ENCODE results near the gene ANKS1B.
"Not testable (repeated sequence)": the region's sequence is repeated elsewhere in the genome, so short reads cannot be mapped to it uniquely, and the experiment has no call there.

Gene ANKS1B

DNA sequence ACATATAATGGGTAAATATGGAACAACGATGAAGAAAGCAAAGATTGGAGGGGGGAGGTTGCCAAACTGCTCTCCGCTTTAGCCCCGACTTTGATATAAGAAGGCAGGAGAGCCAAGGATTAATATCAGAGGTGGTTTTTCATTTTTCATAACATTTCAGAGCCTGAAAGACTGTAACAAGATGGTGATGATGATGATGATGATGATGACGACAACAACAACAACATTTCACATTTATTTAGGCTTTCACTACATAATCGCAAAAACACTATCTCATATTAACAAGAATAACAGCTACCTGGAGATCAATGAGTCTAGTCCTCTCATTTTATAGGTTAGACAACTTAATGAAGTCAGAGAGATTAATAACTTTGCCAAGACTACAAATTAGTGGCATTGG lies 86.1 kb downstream of the ANKS1B start:
- in situ Hi-C loops (cut with MboI; ENCODE audit: low sequenced_read_pairs) = no loop called here

DNA sequence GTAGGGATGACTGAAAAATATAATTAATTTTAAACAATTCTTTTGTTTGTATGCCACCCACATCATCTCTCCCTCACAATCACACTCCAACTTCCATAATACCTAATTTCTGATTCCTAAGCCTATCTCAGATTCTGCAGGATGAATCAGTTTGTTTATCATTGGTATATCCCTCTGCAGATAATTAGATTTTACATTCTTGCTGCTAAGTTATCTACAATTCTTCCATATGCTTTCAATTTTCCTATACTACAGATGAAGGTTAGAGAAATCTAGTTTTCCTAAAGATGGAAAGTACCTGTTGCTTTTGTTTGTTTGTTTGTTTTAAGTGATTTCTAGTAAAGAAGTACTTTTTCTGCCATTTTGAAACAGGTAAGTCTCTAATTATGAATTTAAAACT lies 105.3 kb downstream of the ANKS1B start:
- in situ Hi-C loops (cut with MboI; ENCODE audit: low sequenced_read_pairs) = no loop called here

DNA sequence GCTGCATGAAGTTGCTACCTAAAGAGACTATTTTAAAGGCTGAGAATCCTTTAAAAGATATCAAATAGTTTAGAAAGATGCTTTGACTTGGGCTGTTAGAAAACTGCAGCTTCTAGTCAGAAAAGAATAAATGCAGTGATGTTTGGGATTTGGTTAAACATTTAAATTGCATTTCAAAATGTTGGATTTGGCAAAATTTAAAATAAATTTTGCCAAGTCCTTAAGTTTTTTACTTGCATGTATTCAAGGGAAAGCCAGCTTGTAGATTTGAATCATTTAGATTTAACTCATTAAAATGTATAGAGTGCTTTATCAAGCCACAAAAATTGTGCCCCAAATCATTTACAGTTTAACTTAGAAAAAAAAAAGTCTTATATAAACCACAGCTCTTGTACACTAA lies 109.7 kb downstream of the ANKS1B start:
- in situ Hi-C loops (cut with MboI; ENCODE audit: low sequenced_read_pairs) = no loop called here

DNA sequence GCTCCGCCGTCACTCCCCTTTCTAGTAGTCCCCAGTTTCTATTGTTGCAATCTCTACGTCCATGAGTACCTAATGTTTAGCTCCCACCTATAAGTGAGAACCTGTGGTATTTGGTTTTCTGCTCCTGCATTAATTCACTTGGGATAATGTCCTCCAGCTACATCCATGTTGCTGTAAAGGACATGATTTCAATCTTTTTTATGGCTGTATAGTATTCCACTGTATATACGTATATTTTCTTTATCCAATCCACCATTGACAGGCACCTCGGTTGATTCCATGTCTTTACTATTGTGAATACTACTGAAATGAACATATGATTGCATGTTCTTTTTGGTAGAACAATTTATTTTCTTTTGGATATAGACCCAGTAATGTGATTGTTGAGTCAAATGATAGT lies 114.7 kb downstream of the ANKS1B start:
- in situ Hi-C loops (cut with MboI; ENCODE audit: low sequenced_read_pairs) = no loop called here

DNA sequence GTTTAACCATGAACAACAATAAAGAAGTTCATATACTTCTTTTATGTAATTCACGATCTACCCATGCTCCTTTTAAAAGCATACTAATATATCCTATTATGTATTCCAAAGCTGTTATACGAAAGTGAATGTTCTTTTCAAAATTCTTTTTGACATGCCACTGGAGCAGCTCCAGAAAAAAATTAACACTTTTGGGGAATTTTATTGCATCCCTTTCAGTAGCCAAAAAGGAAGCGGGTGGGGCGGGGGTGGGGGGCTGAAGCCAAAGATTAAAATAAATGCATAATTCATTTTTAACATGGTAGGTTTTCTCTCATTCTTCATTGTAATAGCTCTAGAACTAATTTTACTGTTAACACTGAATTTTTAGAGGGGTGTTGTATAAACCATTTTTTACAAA lies 123.0 kb downstream of the ANKS1B start:
- in situ Hi-C loops (cut with MboI; ENCODE audit: low sequenced_read_pairs) = no loop called here

DNA sequence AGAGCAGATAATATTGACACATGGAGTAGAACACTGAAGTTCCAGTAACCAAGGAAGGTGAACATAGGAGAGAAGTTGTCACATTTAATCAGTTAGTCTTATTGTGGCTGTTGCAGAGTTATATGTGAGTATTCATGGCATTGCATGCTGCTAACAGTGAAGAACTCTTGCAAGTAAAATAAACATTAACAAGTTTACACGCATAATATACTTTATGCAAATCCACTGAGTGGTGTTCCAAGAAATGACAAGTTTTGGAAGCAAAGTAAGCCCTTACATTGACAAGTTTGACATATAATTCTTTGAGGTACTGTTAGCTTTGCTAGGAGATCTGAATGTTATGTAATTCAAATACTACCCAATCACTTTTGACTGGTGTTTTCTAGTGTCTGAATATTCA lies 125.6 kb downstream of the ANKS1B start:
- in situ Hi-C loops (cut with MboI; ENCODE audit: low sequenced_read_pairs) = no loop called here

DNA sequence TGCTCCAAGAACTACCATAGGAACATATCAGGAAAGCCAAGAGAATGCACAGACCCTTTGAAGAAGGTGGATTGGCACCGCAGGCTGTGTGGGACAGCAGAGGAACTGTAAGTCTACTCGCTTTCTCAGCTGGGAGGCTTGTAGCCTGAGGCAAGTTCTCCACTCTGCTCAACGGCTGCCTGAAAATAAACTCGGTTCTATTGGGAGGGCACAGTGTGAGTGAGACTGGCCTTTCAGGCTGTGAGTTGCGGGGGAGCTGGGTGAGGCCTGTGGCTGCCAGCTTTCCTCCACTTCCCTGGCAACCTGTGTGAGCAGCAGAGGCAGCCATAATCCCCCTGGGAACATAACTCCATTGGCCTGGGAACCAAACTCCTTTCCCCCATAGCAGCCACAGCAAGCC lies 132.1 kb downstream of the ANKS1B start:
- in situ Hi-C loops (cut with MboI; ENCODE audit: low sequenced_read_pairs) = no loop called here

DNA sequence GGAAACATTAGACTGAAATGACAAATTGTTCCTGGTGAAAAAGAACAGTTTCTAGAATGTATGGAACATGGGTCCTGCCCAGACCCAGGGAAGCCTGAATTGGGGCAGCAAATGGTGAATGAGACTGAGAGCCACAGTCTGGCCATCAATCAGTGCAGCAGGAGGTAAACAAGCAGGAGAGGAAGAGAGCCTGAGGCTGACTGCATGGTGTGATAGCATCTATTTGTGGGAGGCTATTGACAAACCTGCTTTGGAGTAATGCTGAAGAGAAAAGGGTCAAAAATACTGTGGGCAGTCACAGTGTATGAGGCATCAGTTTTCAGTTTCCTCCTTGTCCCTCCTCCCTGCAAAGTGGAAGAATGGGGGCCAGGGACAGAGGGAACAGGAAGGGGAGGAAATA lies 136.8 kb downstream of the ANKS1B start:
- in situ Hi-C loops (cut with MboI; ENCODE audit: low sequenced_read_pairs) = no loop called here

DNA sequence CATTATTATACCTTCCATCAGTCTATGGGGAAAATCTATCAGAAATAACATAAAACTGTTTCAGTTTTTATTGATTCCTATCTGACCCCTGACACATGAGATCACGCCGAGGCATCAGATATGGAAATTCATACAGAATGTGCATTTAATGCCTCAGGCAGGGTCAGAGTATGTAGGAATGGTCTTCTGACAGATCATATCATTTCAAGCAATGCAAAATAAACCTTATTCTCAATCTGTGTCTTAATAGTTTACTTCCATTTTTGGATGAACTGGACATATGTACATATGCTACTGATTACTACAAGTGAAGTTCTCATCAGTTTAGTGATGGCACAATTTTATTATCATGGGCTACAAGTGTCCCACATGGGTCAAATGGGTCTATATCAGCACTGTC lies 150.0 kb downstream of the ANKS1B start:
- in situ Hi-C loops (cut with MboI; ENCODE audit: low sequenced_read_pairs) = no loop called here

DNA sequence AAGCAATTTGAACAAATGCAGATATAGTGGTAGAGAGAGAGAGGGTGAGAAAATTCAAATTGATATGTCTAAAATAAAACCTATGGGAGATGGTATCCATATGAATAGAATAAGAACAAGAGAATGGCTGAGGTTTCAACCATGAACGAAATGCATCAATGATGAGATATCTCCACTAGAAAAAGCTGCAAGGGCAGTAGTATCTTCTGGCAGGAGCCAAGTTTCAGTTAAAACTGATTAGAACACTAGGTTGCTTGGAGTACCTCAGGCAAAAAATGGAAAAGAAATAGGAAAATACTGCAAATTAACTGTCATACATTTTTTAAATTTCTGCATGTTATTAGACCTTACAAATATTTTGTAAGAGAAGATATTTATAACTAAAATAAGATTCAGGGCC lies 151.3 kb downstream of the ANKS1B start:
- in situ Hi-C loops (cut with MboI; ENCODE audit: low sequenced_read_pairs) = no loop called here

DNA sequence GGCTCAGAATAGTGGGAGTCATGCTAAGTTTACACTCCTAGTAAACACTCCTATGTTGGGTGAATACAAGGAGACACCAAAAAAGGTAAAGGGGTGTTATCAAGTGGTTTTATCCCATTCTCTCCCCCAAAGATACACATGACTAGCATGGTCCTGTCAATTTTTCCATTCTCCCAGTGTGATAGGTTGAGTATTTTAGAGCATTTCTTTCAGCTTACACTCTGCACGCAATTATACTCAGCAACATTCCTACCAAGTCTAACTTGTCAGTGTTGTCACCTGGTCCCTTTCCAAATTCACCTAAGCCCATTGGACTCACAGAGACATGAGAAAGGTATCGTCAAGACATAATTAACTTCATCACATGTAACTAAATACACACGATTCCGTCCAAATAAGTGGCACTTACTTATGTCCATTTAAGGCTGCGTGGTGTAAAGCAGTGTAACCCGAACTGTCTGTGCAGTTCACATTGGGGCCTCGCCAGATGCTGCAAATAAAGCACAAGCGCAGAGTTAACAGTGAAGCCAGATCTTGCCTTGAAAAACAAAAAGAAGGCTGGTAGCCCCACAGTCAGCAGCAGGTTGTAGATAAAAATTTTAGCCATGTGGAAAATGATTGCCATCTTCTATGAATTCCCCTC lies 159.7 kb downstream of the ANKS1B start:
- in situ Hi-C loops (cut with MboI; ENCODE audit: low sequenced_read_pairs) = no loop called here

DNA sequence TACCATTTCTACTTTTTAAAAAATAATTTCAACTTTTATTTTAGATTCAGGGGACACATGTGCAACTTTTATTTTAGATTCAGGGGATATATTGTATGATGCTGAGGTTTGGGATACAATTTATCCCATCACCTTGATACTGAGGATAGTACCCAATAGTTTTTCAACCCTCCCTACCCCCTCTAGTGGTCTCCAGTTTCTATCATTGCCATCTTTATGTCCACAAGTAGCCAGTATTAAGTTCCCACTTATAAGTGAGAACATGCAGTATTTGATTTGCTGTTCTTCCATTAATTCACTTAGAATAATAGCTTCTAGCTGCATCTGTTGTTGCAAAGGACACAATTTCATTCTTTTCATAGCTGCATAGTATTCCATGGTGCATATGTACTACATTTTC lies 162.5 kb downstream of the ANKS1B start:
- in situ Hi-C loops (cut with MboI; ENCODE audit: low sequenced_read_pairs) = no loop called here

DNA sequence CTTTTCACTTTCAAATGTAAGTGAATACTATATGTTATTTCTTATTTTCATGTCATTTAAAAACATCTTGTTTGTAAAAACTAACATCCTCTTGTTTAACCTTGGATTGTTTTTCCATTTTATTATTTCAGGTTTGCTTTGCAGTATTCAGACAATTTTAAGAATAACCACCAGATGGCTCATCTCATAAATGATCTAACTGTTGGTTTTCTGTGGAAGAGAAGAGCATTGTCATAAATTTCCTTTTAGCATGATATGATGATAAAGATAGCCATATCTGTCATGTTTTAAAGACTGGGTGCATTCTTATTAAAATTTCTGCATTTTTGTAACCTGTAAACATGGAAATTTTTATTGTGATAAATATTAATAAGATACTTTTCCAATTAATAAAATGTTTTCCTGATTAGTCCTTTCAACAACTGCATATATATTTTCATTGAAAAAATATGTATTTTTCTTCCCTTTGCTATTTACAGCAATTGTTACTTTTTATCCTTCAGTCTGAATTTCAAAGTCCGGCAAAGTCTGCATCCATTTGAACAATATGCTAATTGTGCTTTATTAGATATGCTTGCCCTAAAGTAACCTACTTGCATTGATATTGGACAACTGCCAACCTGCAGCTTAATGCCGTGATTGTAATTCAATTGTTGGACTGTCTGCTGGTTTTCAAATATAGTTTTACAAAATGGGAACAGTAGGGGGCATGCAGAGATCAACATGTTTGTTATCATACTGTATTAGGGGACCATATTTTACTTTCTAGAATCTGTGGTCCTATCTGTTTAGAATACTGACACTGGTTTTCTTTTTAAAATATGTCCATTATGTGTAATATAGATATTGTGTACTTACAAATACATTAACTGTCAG lies 173.8 kb downstream of the ANKS1B start:
- in situ Hi-C loops (cut with MboI; ENCODE audit: low sequenced_read_pairs) = no loop called here

DNA sequence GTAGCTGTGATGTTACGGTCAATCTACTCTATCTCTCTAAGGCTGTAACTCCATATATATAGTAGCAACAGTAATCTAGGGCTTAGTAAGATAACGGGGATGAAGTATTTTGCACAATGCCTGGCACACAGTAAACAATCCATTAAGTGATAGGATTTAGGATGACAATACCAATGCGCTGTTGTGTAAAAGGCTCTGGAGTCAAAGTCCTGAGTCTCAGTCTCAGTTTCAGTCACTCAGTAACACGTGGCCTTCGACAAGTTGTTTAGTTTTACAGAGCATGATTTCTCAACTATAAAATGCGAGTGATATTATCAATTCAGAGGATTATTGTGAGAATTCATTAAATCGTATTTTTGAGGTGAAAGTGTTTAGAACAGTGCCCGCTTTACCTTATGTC lies 174.8 kb downstream of the ANKS1B start:
- in situ Hi-C loops (cut with MboI; ENCODE audit: low sequenced_read_pairs) = no loop called here

DNA sequence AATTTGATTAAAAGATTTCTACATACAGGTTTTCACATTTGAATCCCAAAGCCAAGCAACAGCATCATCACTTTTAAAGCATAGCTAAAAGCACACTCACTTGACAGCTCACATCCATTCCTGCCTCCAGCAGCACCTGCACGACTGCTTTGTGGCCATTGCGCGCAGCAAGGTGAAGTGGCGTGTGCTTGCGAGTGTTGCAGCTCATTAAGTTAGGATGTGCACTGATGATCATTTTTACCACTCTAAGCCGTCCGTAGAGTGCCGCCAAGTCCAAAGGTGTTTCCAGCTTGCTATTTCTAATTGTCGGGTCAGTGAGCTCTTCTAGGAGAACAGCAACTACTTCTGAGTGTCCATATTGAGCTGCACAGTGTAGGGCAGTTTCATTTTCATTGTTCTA lies 178.4 kb downstream of the ANKS1B start:
- in situ Hi-C loops (cut with MboI; ENCODE audit: low sequenced_read_pairs) = no loop called here

DNA sequence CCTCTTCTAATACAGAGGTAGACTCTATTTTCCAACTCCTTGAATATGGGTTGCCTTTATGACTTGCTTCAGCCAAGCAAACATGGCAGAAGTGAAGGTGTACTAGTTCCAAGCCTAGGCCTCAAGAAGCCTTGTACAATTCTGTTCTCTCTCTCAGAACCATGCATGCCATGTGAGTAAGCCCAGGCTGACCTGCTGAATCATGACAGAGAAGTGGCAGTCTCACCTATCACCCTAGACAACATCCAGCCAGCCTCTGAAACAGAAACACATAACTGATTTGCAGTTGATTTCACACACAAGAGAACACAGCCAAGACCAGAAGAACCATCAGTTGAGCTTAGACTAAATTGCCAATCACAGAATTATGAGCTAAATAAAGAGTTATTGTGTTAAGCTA lies 180.0 kb downstream of the ANKS1B start:
- in situ Hi-C loops (cut with MboI; ENCODE audit: low sequenced_read_pairs) = no loop called here

DNA sequence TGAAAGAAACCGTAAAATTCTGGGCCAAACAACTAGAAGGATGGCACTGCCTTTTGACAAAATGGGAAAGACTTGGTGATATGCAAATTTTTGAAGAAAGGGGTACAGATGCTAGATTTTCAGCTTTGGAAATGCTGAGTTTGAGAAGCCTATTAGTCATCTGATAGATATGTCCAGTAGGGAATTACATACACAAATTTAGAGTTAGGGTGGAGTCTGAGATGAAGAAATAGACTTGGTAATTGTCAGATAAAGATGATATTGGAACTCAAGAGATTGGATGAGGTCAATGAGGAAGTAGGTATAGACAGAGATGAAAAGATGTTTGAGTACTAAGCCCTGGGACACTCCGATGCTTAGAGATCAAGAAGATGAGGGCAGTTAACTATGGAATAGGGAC lies 184.1 kb downstream of the ANKS1B start:
- in situ Hi-C loops (cut with MboI; ENCODE audit: low sequenced_read_pairs) = no loop called here

DNA sequence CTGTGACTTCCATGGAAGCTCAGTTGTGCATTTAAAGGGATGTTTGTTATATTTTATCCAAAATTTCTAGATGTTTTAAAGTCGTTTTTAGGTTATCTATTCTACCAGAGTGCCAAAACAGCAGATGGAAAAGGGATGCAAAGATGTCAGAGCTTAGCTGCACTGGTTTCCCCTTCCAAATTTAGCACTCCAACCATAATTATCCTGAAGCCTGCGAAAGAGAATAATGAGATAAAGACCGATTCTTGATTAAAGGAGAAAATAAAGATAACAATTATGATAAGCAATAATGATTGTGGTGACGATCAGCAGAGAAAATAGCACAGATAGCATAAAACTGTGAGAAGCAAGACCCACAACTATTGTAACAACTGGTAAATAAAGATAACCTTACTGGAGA lies 186.8 kb downstream of the ANKS1B start:
- in situ Hi-C loops (cut with MboI; ENCODE audit: low sequenced_read_pairs) = not testable (repeated sequence)

DNA sequence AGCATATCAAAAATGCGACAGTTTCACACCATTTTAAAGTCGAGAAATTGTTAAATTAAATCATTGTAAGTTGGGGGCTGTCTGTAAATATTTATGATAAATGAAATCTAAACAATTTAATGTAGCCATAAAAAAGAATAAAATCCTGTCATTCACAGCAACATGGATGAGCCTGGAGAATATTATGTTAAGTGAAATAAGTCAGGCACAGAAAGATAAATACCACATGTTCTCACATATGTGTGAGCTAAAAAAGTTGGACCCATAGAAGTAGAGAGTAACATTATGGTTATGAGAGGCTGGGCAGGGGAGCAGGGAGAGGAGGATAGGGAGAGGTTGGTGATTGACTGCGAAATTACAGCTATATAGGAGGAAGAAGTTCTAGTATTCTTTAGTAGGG lies 201.3 kb downstream of the ANKS1B start:
- in situ Hi-C loops (cut with MboI; ENCODE audit: low sequenced_read_pairs) = no loop called here

DNA sequence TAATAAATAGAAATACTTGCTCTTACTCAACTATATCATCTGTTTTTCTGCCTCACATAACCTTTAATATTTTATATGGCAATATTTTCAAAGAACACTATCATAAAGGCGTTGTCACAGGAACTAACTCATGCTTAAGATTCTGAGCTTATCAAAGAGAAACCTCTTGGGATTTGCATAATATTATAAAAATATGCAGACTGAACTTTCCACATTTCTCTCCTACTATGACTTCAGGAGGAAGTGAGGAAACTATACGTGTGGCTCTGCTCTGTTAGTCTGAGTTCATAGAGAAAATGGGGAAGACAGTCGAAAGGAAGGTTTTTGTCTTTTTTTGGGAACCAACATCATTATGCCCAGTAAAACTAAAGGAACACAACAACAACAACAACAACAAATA lies 212.5 kb downstream of the ANKS1B start:
- in situ Hi-C loops (cut with MboI; ENCODE audit: low sequenced_read_pairs) = no loop called here

DNA sequence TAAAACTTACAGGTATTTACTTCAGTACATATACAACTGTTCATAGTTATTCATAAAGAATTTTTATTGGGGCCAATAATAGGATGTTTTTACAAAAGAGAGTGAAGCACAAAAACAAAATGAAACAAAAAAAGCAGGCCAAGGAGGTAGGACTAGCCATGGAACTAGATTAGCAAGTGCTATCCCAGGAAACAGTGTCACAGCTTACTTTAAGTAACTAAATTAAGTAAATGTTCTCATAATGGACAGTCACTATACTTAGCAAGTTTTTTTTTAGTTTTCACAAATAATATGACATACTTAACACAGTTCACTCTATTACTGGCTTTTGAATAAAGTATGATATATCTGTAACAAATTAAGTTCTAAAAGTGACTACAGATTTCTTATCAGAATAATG lies 213.1 kb downstream of the ANKS1B start:
- in situ Hi-C loops (cut with MboI; ENCODE audit: low sequenced_read_pairs) = no loop called here

DNA sequence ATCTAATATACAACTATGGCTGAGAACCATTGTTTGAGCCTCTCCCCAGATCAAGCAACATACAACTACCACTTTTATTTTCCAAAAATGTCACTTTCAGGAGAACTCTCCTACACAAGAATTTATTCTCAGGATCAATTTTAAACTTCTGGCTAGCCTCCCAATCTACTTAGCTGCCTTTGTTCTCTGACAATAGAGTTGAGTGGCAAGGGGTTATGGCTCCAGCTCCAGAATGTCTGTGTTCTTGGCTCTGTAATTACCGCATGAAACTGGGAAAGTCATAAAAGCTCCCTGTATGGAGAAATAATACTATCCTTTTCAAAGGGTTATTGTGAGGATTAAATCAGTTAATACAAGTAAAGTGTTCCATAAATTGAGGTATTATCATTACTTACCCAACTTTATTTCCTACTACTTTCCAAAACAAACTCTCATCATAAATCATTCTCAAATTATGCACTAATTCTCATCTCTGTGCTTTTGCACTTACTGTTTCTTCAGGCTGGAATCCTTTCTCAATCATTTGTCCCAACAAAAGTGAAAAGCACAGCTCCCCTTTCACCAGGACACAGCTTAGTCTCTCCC lies 215.2 kb downstream of the ANKS1B start:
- in situ Hi-C loops (cut with MboI; ENCODE audit: low sequenced_read_pairs) = no loop called here
